Left ventricle myocardium inferior (tissue), 1 donor: Measurements from ENCODE around the gene MYO5B. TPM values are rescaled to one million over a fixed set of nuclear protein-coding genes. Genes with fewer than 3 reads are reported as not detected.

Experiments used
- DNase-seq: peaks from one replicate; pipeline ENCODE4 v3.0.0-alpha.2; 2020
- H3K27ac ChIP-seq: fragments of 200-600 bp; replicated peaks from 2 replicates; pipeline ENCODE4 v1.8.0; 2021
- H3K27me3 ChIP-seq: fragments of 200-600 bp; 2 replicates; pipeline ENCODE4 v1.8.0; 2021; ENCODE audit warnings: low read depth
- H3K36me3 ChIP-seq: fragments of 200-600 bp; 2 replicates; pipeline ENCODE4 v1.8.0; 2021
- H3K4me1 ChIP-seq: fragments of 200-600 bp; 2 replicates; pipeline ENCODE4 v1.8.0; 2021
- H3K4me3 ChIP-seq: fragments of 200-600 bp; 2 replicates; pipeline ENCODE4 v1.8.0; 2021; ENCODE audit warnings: mild to moderate bottlenecking, moderate library complexity
- H3K9me3 ChIP-seq: fragments of 200-600 bp; replicated peaks from 2 replicates; pipeline ENCODE4 v1.8.0; 2021
- CTCF ChIP-seq: fragments of 200-600 bp; IDR thresholded peaks from 2 replicates; pipeline ENCODE4 v1.8.0; 2021; ENCODE audit warnings: antibody characterized with exemption, mild to moderate bottlenecking, borderline replicate concordance
- intact Hi-C: fragments of 100-400 bp; cut with micrococcal nuclease; formaldehyde crosslinking; loops from one replicate; pipeline ENCODE4 v1.11.0; 2022
- total RNA-seq: library from RNA; stranded (reverse); fragmentation: NEBNext Ultra II Directional; extraction: Animal tissue kit (Norgen Biotek cat#: 25700); gene quantifications from one replicate; pipeline ENCODE4 v1.2.1, GENCODE V29; 2021
- donor health status: DM: no; HTN: yes; CAD: no; lungs with severe emphysema.

MYO5B gene
- total RNA-seq, 1 donor from 2014 or later: 0.44 TPM

- Histone ChIP-seq H3K9me3 (no peaks in the 10 kb centered on the region), H3K36me3 (no peaks in the 10 kb centered on the region), H3K4me3 (no peak overlapping the region), H3K27ac (no peak overlapping the region), H3K4me1 (peaks cover 7% of the 10 kb centered on the region), H3K27me3 (peaks cover 31% of the 10 kb centered on the region)
- no peak for DNase-seq
- no peak for TF ChIP-seq CTCF
- intact Hi-C loops: no loop called here
Observed at GRCh38 chr18:50065527-50065926, 129.4 kb downstream of the MYO5B start.

GRCh38 chr18:50065039-50065438 is 129.9 kb downstream of the MYO5B start:
- intact Hi-C loops: no loop called here
- Histone ChIP-seq H3K4me3 (no peak overlapping the region), H3K27ac (no peak overlapping the region), H3K36me3 (no peaks in the 10 kb centered on the region), H3K4me1 (peaks cover 7% of the 10 kb centered on the region), H3K27me3 (peaks cover 36% of the 10 kb centered on the region), H3K9me3 (no peaks in the 10 kb centered on the region)
- DNase-seq: no peak
- TF ChIP-seq CTCF: no peak

GRCh38 chr18:50061876-50062517 is 132.9 kb downstream of the MYO5B start:
- Histone ChIP-seq H3K36me3 (no peaks in the 10 kb centered on the region), H3K9me3 (no peaks in the 10 kb centered on the region), H3K27me3 (peaks cover 58% of the 10 kb centered on the region), H3K4me3 (no peak overlapping the region), H3K27ac (no peak overlapping the region), H3K4me1 (peaks cover 7% of the 10 kb centered on the region)
- intact Hi-C loops: no loop called here
- DNase-seq: peak; percentile 62
- TF ChIP-seq CTCF: no peak

- intact Hi-C loops: no loop called here
- Histone ChIP-seq H3K9me3 (no peaks in the 10 kb centered on the region), H3K27ac (no peak overlapping the region), H3K4me1 (peaks cover 7% of the 10 kb centered on the region), H3K27me3 (peaks cover 52% of the 10 kb centered on the region), H3K36me3 (no peaks in the 10 kb centered on the region), H3K4me3 (no peak overlapping the region)
- TF ChIP-seq CTCF: no peak
- DNase-seq: no peak
Observed at GRCh38 chr18:50060822-50061221, 134.1 kb downstream of the MYO5B start.

- Histone ChIP-seq H3K9me3 (no peaks in the 10 kb centered on the region), H3K36me3 (no peaks in the 10 kb centered on the region), H3K27ac (no peak overlapping the region), H3K27me3 (peaks cover 53% of the 10 kb centered on the region), H3K4me1 (peaks cover 7% of the 10 kb centered on the region), H3K4me3 (no peak overlapping the region)
- DNase-seq: no peak
- no peak for TF ChIP-seq CTCF
- intact Hi-C loops: no loop called here
Observed at GRCh38 chr18:50058731-50059130, 136.2 kb downstream of the MYO5B start.
